Activated T-cell treated with anti-CD3 and anti-CD28 coated beads, Interleukin-2, amount 50 U/mL, for 24 hours (primary cell): ENCODE data around the gene DPPA5.
"Not testable (repeated sequence)": the region's sequence is repeated elsewhere in the genome, so short reads cannot be mapped to it uniquely, and the experiment has no call there.

Source experiments
- DNase-seq: peaks from one replicate; pipeline ENCODE4 v3.0.0-alpha.2; 2020
- H3K27ac Mint-ChIP-seq: 2 replicates; pipeline ENCODE4 v1.8.0; 2020; ENCODE audit warnings: mild to moderate bottlenecking, mixed read lengths
- H3K27me3 Mint-ChIP-seq: 2 replicates; pipeline ENCODE4 v1.8.0; 2020; ENCODE audit warnings: mixed read lengths
- H3K36me3 Mint-ChIP-seq: 2 replicates; pipeline ENCODE4 v1.8.0; 2020; ENCODE audit warnings: low read depth, mixed read lengths
- H3K4me1 Mint-ChIP-seq: 2 replicates; pipeline ENCODE4 v1.8.0; 2020; ENCODE audit warnings: low read depth, mixed read lengths
- H3K4me3 Mint-ChIP-seq: 2 replicates; pipeline ENCODE4 v1.8.0; 2020; ENCODE audit warnings: mild to moderate bottlenecking, moderate library complexity, mixed read lengths
- H3K9me3 Mint-ChIP-seq: 2 replicates; pipeline ENCODE4 v1.8.0; 2020; ENCODE audit warnings: mixed read lengths

Gene DPPA5

GRCh38 chr6:73341335-73341734 lies 12.7 kb downstream of the DPPA5 start:
- Mint-ChIP-seq H3K9me3 (no peaks in the 10 kb centered on the region), H3K27me3 (no peaks in the 10 kb centered on the region), H3K27ac (no peak overlapping the region), H3K4me3 (no peak overlapping the region), H3K36me3 (no peaks in the 10 kb centered on the region), H3K4me1 (no peaks in the 10 kb centered on the region)
- DNase-seq, result no peak

GRCh38 chr6:73340048-73340447 lies 14.0 kb downstream of the DPPA5 start:
- no peaks in the 10 kb centered on the region for H3K9me3 Mint-ChIP-seq
- H3K27ac Mint-ChIP-seq, result no peak overlapping the region
- no peak overlapping the region for H3K4me3 Mint-ChIP-seq
- DNase-seq, result no peak
- no peaks in the 10 kb centered on the region for H3K27me3 Mint-ChIP-seq
- H3K36me3 Mint-ChIP-seq, result no peaks in the 10 kb centered on the region
- H3K4me1 Mint-ChIP-seq, result no peaks in the 10 kb centered on the region

GRCh38 chr6:73339340-73339739 lies 14.7 kb downstream of the DPPA5 start:
- H3K27ac Mint-ChIP-seq, result no peak overlapping the region
- no peaks in the 10 kb centered on the region for H3K36me3 Mint-ChIP-seq
- no peak for DNase-seq
- no peaks in the 10 kb centered on the region for H3K27me3 Mint-ChIP-seq
- no peaks in the 10 kb centered on the region for H3K9me3 Mint-ChIP-seq
- H3K4me1 Mint-ChIP-seq, result no peaks in the 10 kb centered on the region
- no peak overlapping the region for H3K4me3 Mint-ChIP-seq

GRCh38 chr6:73329201-73329600 lies 24.9 kb downstream of the DPPA5 start:
- H3K9me3 Mint-ChIP-seq, result no peaks in the 10 kb centered on the region
- H3K36me3 Mint-ChIP-seq, result no peaks in the 10 kb centered on the region
- H3K4me1 Mint-ChIP-seq, result no peaks in the 10 kb centered on the region
- peaks cover 19% of the 10 kb centered on the region for H3K27me3 Mint-ChIP-seq
- H3K4me3 Mint-ChIP-seq, result no peak overlapping the region
- no peak overlapping the region for H3K27ac Mint-ChIP-seq
- DNase-seq, result no peak

- H3K4me3 Mint-ChIP-seq, result no peak overlapping the region
- H3K9me3 Mint-ChIP-seq, result no peaks in the 10 kb centered on the region
- no peak overlapping the region for H3K27ac Mint-ChIP-seq
- no peak for DNase-seq
- no peaks in the 10 kb centered on the region for H3K36me3 Mint-ChIP-seq
- no peaks in the 10 kb centered on the region for H3K4me1 Mint-ChIP-seq
- peaks cover 19% of the 10 kb centered on the region for H3K27me3 Mint-ChIP-seq
Measured at GRCh38 chr6:73328790-73329189, 25.3 kb downstream of the DPPA5 start.

GRCh38 chr6:73325656-73326055 lies 28.4 kb downstream of the DPPA5 start:
- peaks cover 18% of the 10 kb centered on the region for H3K27me3 Mint-ChIP-seq
- H3K4me3 Mint-ChIP-seq, result no peak overlapping the region
- no peak for DNase-seq
- no peaks in the 10 kb centered on the region for H3K36me3 Mint-ChIP-seq
- no peaks in the 10 kb centered on the region for H3K9me3 Mint-ChIP-seq
- H3K4me1 Mint-ChIP-seq, result no peaks in the 10 kb centered on the region
- H3K27ac Mint-ChIP-seq, result no peak overlapping the region

GRCh38 chr6:73323323-73323722 lies 30.8 kb downstream of the DPPA5 start:
- Mint-ChIP-seq H3K4me1 (no peaks in the 10 kb centered on the region), H3K27me3 (peaks cover 7% of the 10 kb centered on the region), H3K27ac (no peak overlapping the region), H3K4me3 (no peak overlapping the region), H3K9me3 (no peaks in the 10 kb centered on the region), H3K36me3 (no peaks in the 10 kb centered on the region)
- DNase-seq, result no peak

GRCh38 chr6:73314577-73315492 lies 39.2 kb downstream of the DPPA5 start:
- peaks cover 3% of the 10 kb centered on the region for H3K9me3 Mint-ChIP-seq
- H3K4me3 Mint-ChIP-seq, result peak overlapping the region; percentile 41
- DNase-seq, result no peak
- peaks cover 10% of the 10 kb centered on the region for H3K4me1 Mint-ChIP-seq
- peaks cover 1% of the 10 kb centered on the region for H3K36me3 Mint-ChIP-seq
- peaks cover 65% of the 10 kb centered on the region for H3K27me3 Mint-ChIP-seq
- no peak overlapping the region for H3K27ac Mint-ChIP-seq

GRCh38 chr6:73310503-73310845 lies 43.6 kb downstream of the DPPA5 start:
- peak overlapping the region; percentile 86 for H3K27ac Mint-ChIP-seq
- H3K27me3 Mint-ChIP-seq, result peaks cover 60% of the 10 kb centered on the region
- peaks cover 10% of the 10 kb centered on the region for H3K36me3 Mint-ChIP-seq
- not testable (repeated sequence) for H3K9me3 Mint-ChIP-seq, DNase-seq
- peak overlapping the region; percentile 90 for H3K4me3 Mint-ChIP-seq
- H3K4me1 Mint-ChIP-seq, result peaks cover 28% of the 10 kb centered on the region

- peaks cover 55% of the 10 kb centered on the region for H3K27me3 Mint-ChIP-seq
- no peaks in the 10 kb centered on the region for H3K9me3 Mint-ChIP-seq
- peaks cover 28% of the 10 kb centered on the region for H3K4me1 Mint-ChIP-seq
- peak overlapping the region; percentile 90 for H3K4me3 Mint-ChIP-seq
- DNase-seq, result peak; percentile 78
- H3K27ac Mint-ChIP-seq, result peak overlapping the region; percentile 86
- H3K36me3 Mint-ChIP-seq, result peaks cover 10% of the 10 kb centered on the region
Measured at GRCh38 chr6:73309785-73310502, 44.1 kb downstream of the DPPA5 start.

- H3K4me3 Mint-ChIP-seq, result peak overlapping the region; percentile 90
- H3K27ac Mint-ChIP-seq, result peak overlapping the region; percentile 86
- DNase-seq, result no peak
- peaks cover 28% of the 10 kb centered on the region for H3K4me1 Mint-ChIP-seq
- peaks cover 10% of the 10 kb centered on the region for H3K36me3 Mint-ChIP-seq
- H3K9me3 Mint-ChIP-seq, result no peaks in the 10 kb centered on the region
- H3K27me3 Mint-ChIP-seq, result peaks cover 53% of the 10 kb centered on the region
Measured at GRCh38 chr6:73309535-73309784, 44.6 kb downstream of the DPPA5 start.

GRCh38 chr6:73308712-73309534 lies 45.2 kb downstream of the DPPA5 start:
- H3K27me3 Mint-ChIP-seq, result peaks cover 48% of the 10 kb centered on the region
- DNase-seq, result no peak
- H3K4me3 Mint-ChIP-seq, result peak overlapping the region; percentile 90
- H3K4me1 Mint-ChIP-seq, result peaks cover 27% of the 10 kb centered on the region
- no peaks in the 10 kb centered on the region for H3K9me3 Mint-ChIP-seq
- peaks cover 10% of the 10 kb centered on the region for H3K36me3 Mint-ChIP-seq
- H3K27ac Mint-ChIP-seq, result peak overlapping the region; percentile 86

- DNase-seq, H3K4me1 Mint-ChIP-seq, H3K36me3 Mint-ChIP-seq, H3K27me3 Mint-ChIP-seq, H3K4me3 Mint-ChIP-seq, H3K9me3 Mint-ChIP-seq, H3K27ac Mint-ChIP-seq: not testable (repeated sequence)
Measured at GRCh38 chr6:73303773-73304172, 50.3 kb downstream of the DPPA5 start.
